ENCODE data around the gene ESYT3.
"Not testable (repeated sequence)": the region's sequence is repeated elsewhere in the genome, so short reads cannot be mapped to it uniquely, and the experiment has no call there.

The ESYT3 gene

GRCh38 chr3:138459619-138460535 lies 25.5 kb downstream of the ESYT3 start:
- DNase-seq (ENCODE audit: low spot score), result no peak

DNA sequence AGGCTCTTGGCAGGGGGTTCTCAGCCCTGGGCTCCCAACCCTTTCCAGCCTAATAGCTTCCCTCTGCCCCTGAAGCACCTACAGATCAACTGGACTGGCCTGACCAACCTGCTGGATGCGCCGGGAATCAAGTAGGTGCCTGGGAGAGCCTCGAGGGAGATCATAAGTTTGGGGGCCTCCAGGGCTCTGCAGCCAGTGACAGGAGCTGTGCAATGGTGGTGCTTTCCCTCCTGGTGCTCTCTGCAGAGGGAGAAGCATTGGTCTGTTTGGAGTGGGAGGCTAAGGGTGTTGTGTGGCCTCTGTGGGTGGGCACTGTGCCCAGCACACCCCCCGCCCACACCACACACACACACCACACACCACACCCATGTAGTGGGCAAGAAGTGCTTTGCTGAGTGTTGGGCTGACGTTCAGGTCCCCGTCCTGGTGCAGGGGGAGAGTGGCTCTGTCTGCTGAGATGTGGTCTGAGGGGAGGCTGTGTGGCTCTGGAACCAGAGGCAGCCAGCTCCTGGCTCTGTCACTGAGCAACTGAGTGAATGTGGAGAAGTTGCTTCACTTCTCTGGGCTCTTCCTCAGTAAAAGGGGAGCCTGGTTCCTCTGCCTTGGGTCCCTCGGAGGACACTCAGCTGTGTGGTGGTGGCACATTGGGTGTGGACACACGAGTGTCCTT lies 26.3 kb downstream of the ESYT3 start:
- no peak for DNase-seq (ENCODE audit: low spot score)

DNA sequence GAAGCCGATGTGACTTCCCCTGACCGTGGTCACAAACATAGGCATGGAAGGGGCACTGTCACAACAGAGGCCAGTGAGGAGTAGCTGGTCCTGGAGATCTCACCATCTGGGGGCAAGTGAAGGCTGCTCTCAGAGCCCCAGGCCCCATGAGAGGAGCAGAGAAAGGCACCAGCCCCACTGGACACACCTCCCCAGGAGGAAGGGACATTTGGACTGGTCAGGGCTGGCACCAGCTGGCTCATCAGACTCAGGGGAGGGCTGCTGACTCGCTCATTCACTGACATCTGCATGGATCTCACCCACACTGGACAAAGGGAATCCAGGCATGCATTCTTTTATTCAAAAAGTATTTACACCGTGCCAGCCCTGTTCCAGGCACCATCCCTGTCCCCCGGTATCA lies 26.8 kb downstream of the ESYT3 start:
- no peak for DNase-seq (ENCODE audit: low spot score)

GRCh38 chr3:138461896-138462295 lies 27.5 kb downstream of the ESYT3 start:
- DNase-seq (ENCODE audit: low spot score), result no peak

GRCh38 chr3:138463724-138464490 lies 29.5 kb downstream of the ESYT3 start:
- no peak for DNase-seq (ENCODE audit: low spot score)

GRCh38 chr3:138464491-138464860 lies 30.1 kb downstream of the ESYT3 start:
- no peak for DNase-seq (ENCODE audit: low spot score)

GRCh38 chr3:138465451-138465850 lies 31.0 kb downstream of the ESYT3 start:
- no peak for DNase-seq (ENCODE audit: low spot score)

DNA sequence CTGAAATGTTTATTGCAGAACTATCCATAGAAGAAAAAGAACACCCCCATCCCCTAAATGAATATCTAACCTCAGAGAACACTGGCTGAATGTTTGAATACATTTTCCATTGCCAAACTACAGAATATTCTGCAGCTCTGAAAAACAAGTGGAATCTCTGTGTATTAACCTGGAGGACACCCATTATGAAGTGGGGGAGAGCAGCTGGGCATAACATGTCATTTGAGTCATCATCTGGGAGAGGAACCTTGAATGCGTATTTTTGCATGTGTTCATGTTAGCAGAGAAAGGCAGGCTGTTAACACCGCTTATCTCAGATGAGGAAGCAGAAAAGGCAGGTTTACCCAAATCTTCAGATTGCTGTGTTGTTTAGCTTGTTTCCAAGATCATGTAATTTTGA lies 31.5 kb downstream of the ESYT3 start:
- no peak for DNase-seq (ENCODE audit: low spot score)

- DNase-seq (ENCODE audit: low spot score), result no peak
Measured at GRCh38 chr3:138467931-138468330, 33.5 kb downstream of the ESYT3 start.

DNA sequence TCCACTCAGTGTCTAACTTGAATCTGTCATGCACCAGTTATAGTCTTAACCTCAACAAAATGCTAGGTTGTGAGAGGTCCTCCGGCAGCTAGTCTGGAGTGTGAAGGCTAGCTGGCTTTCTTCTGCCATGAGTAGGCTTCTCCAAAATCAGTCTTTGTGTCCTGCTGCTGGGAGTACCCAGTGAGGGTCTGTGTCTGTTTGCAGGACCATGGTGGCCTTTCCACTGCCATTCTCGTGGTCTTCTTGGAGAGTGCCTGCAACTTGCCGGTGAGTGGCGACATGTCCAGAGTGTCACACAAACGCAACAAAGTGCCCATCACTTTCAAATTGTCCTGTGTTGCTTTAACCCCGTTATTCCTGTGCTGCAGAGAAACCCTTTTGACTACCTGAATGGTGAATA lies 34.0 kb downstream of the ESYT3 start:
- DNase-seq (ENCODE audit: low spot score), result no peak

DNA sequence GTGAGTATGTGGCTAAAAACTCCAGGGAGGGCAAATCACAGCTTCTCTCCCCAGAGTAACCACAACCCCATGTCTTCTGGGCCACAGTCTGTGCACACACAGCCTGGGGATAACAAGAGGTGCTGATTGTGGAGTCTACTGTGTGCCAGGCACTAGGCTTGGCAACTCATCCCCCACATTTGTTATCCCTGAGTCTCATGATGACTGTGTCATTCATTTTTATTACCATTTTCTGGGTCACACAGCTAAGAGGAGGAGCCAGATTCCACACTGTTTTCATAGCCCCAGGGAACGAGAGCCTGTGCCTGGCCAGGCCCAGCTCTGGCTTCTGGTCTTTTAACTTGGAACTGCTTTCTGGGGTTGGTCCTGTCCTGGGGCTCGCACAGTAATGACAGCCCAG lies 34.5 kb downstream of the ESYT3 start:
- no peak for DNase-seq (ENCODE audit: low spot score)

DNA sequence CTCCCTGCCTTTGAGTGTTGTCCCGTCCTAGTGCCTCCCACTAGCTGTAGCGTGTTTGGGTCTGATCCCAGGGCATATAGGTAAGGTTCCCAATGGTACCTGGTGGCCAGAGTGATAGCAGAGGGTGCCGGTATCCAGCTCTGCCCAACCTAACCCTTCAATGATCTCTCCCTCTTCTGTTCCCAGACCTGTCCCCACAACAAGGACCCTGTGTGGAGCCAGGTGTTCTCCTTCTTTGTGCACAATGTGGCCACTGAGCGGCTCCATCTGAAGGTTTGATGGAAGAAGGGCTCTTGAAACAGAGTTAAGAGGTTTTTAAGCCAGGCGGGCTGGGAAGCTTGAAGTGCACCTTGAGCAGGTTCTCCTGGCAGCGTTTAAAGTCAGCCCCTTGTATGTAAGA lies 35.5 kb downstream of the ESYT3 start:
- DNase-seq (ENCODE audit: low spot score), result no peak

DNA sequence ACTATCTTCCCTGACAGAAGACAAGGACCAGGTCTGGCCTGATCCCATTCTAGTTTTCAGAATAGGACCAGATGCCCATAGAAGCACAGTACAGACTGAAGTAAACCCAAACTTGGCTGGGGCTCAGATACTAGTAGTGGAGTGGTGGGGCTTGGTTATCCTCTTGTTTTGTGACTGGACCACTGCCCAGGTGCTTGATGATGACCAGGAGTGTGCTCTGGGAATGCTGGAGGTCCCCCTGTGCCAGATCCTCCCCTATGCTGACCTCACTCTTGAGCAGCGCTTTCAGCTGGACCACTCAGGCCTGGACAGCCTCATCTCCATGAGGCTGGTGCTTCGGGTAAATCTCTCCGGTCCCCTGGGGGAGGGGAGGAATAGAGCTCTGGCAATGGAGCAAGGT lies 36.3 kb downstream of the ESYT3 start:
- DNase-seq (ENCODE audit: low spot score), result no peak

DNA sequence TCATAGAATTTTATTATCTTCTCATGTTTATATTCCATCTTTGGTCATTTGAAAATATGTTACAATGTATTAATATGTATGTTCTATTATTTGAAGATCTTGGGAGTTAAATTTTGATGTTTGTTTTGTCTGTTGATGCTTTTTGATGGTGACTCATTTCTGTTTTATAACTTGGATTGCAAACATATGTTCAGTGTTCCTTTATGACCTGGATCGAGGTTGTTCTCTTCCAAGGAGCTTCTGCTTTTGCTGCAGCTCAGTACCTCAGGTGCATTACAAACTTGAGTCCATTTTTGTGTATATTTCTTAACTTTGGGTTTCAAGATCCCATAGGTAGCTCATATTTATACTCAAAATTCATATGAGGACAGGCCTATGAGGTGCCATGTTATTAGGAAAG lies 37.1 kb downstream of the ESYT3 start:
- DNase-seq (ENCODE audit: low spot score), result no peak

GRCh38 chr3:138472141-138472825 lies 37.9 kb downstream of the ESYT3 start:
- no peak for DNase-seq (ENCODE audit: low spot score)

DNA sequence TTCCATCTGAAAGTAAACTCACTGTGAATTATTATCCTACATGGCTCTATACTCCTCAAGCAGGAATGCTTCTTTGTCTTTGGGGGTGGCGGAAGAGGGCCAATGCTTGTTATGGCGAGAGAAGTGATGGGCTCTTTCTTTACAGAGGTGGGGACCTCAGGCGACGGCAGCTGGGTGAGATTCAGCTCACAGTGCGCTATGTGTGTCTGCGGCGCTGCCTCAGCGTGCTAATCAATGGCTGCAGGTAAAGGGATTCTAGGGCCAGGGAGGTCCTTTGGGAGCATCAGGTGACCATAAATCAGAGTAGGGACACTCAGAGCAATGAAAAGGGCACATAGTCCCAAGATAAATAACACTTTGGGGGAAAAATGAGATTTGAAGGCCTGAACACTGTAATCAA lies 39.0 kb downstream of the ESYT3 start:
- no peak for DNase-seq (ENCODE audit: low spot score)

GRCh38 chr3:138474163-138474562 lies 39.7 kb downstream of the ESYT3 start:
- no peak for DNase-seq (ENCODE audit: low spot score)

GRCh38 chr3:138476526-138476925 lies 42.1 kb downstream of the ESYT3 start:
- no peak for DNase-seq (ENCODE audit: low spot score)

DNA sequence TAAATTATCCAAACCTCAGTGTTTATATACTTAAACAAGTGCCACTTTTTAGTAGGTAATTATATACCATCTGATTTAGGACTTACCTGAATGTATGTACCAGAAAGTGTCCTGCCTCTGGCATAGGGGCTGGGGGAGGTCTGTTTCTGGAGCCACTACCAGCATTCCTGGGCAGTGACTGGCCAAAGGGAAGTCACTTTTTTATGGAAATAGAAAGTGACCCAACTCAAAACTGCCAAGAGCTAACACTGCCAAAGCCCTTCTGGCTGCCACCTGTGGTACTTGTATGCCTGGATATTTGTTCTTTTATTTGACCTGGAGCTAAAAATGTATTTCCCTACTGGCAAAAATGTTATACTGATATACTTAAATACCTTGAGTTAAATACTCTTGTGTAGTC lies 42.7 kb downstream of the ESYT3 start:
- no peak for DNase-seq (ENCODE audit: low spot score)

GRCh38 chr3:138477801-138478200 lies 43.4 kb downstream of the ESYT3 start:
- DNase-seq (ENCODE audit: low spot score), result no peak

GRCh38 chr3:138479438-138479863 lies 45.0 kb downstream of the ESYT3 start:
- peak; percentile 50 for DNase-seq (ENCODE audit: low spot score)

DNA sequence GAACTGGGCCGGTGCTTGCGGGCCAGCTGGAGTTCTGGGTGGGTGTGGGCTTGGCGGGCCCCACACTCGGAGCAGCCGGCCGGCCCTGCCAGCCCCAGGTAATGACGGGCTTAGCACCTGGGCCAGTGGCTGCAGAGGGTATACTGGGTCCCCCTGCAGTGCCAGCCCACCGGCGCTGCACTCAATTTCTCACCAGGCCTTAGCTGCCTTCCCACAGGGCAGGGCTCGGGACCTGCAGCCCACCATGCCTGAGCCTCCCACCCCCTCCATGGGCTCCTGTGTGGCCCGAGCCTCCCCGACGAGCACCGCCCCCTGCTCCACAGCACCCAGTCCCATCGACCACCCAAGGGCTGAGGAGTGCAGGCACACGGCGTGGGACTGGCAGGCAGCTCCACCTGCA lies 50.3 kb downstream of the ESYT3 start:
- DNase-seq (ENCODE audit: low spot score), result not testable (repeated sequence)

Data from SK-N-DZ (cell line).